Activated gamma-delta T cell (primary cell): Measurements from ENCODE around the gene CAMK2A.

ENCODE experiments used
- DNase-seq: peaks from one replicate; lab custom pipeline; 2025; lab: John Stamatoyannopoulos, UW

CAMK2A gene

GRCh38 chr5:150186897-150187296 is 102.7 kb downstream of the CAMK2A start:
- no peak for DNase-seq

- DNase-seq, result no peak
These were observed 103.4 kb downstream of the CAMK2A start for GRCh38 chr5:150186137-150186536.

GRCh38 chr5:150184990-150185912 is 104.3 kb downstream of the CAMK2A start:
- no peak for DNase-seq

- no peak for DNase-seq
These were observed 105.6 kb downstream of the CAMK2A start for GRCh38 chr5:150184006-150184405.

- DNase-seq, result no peak
These were observed 106.1 kb downstream of the CAMK2A start for GRCh38 chr5:150183436-150183835.

GRCh38 chr5:150182774-150183173 is 106.8 kb downstream of the CAMK2A start:
- DNase-seq, result no peak

- no peak for DNase-seq
These were observed 107.6 kb downstream of the CAMK2A start for GRCh38 chr5:150181766-150182545.

- no peak for DNase-seq
These were observed 108.5 kb downstream of the CAMK2A start for GRCh38 chr5:150181027-150181426.

- DNase-seq, result no peak
These were observed 109.1 kb downstream of the CAMK2A start for GRCh38 chr5:150180241-150181026.

GRCh38 chr5:150179019-150179620 is 110.5 kb downstream of the CAMK2A start:
- no peak for DNase-seq

- no peak for DNase-seq
These were observed 111.3 kb downstream of the CAMK2A start for GRCh38 chr5:150178262-150178661.

- no peak for DNase-seq
These were observed 111.9 kb downstream of the CAMK2A start for GRCh38 chr5:150177721-150178120.

GRCh38 chr5:150176745-150177477 is 112.7 kb downstream of the CAMK2A start:
- DNase-seq, result no peak

- DNase-seq, result no peak
These were observed 114.0 kb downstream of the CAMK2A start for GRCh38 chr5:150175536-150175935.

GRCh38 chr5:150175076-150175475 is 114.5 kb downstream of the CAMK2A start:
- DNase-seq, result no peak

- no peak for DNase-seq
These were observed 115.3 kb downstream of the CAMK2A start for GRCh38 chr5:150174285-150174684.

GRCh38 chr5:150173161-150173560 is 116.4 kb downstream of the CAMK2A start:
- no peak for DNase-seq

GRCh38 chr5:150172556-150172955 is 117.0 kb downstream of the CAMK2A start:
- DNase-seq, result no peak

- DNase-seq, result no peak
These were observed 117.4 kb downstream of the CAMK2A start for GRCh38 chr5:150172145-150172544.
